Measurements from ENCODE around the gene AHR. TPM values are rescaled to one million over a fixed set of nuclear protein-coding genes. Genes with fewer than 3 reads are reported as not detected.
"Not testable (repeated sequence)": the region's sequence is repeated elsewhere in the genome, so short reads cannot be mapped to it uniquely, and the experiment has no call there.

Gene AHR
- total RNA-seq, 1 experiment from 2014 or later = 61.3 TPM

GRCh38 chr7:17353650-17354419, 55.4 kb downstream of the AHR start:
- peaks cover 11% of the 10 kb centered on the region for H3K9me3 ChIP-seq (ENCODE audit: insufficient read depth, low read depth)
- H3K9me2 ChIP-seq (ENCODE audit: insufficient read depth); intact Hi-C loops (cut with micrococcal nuclease; ENCODE audit: unreplicated experiment); H2AFZ ChIP-seq; H3K27me3 ChIP-seq (ENCODE audit: insufficient read depth, low read depth); POLR2A ChIA-PET (ENCODE audit: unreplicated experiment); CTCF ChIA-PET; H3K4me3 ChIP-seq; H4K20me1 ChIP-seq (ENCODE audit: insufficient read depth); DNase-seq; H3K4me2 ChIP-seq; H3F3A ChIP-seq (ENCODE audit: insufficient read depth, low read depth); H3K27ac ChIP-seq; BruUV-seq (replicated peaks); H3K4me1 ChIP-seq (replicated peaks; ENCODE audit: insufficient read depth); H3K79me2 ChIP-seq (ENCODE audit: low read depth): not testable (repeated sequence)
- H3K36me3 ChIP-seq (ENCODE audit: low read depth) = peaks cover 12% of the 10 kb centered on the region; the same call in 1 of the 2 replicates

GRCh38 chr7:17354473-17354872, 56.0 kb downstream of the AHR start:
- Histone ChIP-seq H2AFZ (no peak overlapping the region), H3K4me1 (replicated peaks; ENCODE audit: insufficient read depth) (no peaks in the 10 kb centered on the region), H3F3A (ENCODE audit: insufficient read depth, low read depth) (no peaks in the 10 kb centered on the region), H3K4me3 (no peak overlapping the region), H4K20me1 (ENCODE audit: insufficient read depth) (no peaks in the 10 kb centered on the region), H3K4me2 (no peak overlapping the region), H3K27me3 (ENCODE audit: insufficient read depth, low read depth) (no peaks in the 10 kb centered on the region), H3K9me2 (ENCODE audit: insufficient read depth) (no peaks in the 10 kb centered on the region), H3K79me2 (ENCODE audit: low read depth) (no peaks in the 10 kb centered on the region), H3K27ac (no peak overlapping the region), H3K9me3 (ENCODE audit: insufficient read depth, low read depth) (peaks cover 4% of the 10 kb centered on the region; the same call in 1 of the 2 replicates), H3K36me3 (ENCODE audit: low read depth) (peaks cover 6% of the 10 kb centered on the region; the same call in 1 of the 2 replicates)
- intact Hi-C loops (cut with micrococcal nuclease; ENCODE audit: unreplicated experiment) = no loop called here
- ChIA-PET POLR2A (ENCODE audit: unreplicated experiment) (no interaction called here), CTCF (no interaction called here)
- TF ChIP-seq CTCF (conservative IDR thresholded peaks at IDR 0.05) = no peak
- no peak for TF ChIP-seq EZH2 (IDR thresholded peaks at IDR 0.05; ENCODE audit: low read depth)
- BruUV-seq (replicated peaks) = no TSS peak
- DNase-seq = no peak

GRCh38 chr7:17355050-17355449, 56.6 kb downstream of the AHR start:
- Histone ChIP-seq H3K9me2 (ENCODE audit: insufficient read depth) (no peaks in the 10 kb centered on the region), H3K4me3 (no peak overlapping the region), H3K36me3 (ENCODE audit: low read depth) (peaks cover 3% of the 10 kb centered on the region; the same call in 1 of the 2 replicates), H2AFZ (no peak overlapping the region), H4K20me1 (ENCODE audit: insufficient read depth) (no peaks in the 10 kb centered on the region), H3K27me3 (ENCODE audit: insufficient read depth, low read depth) (no peaks in the 10 kb centered on the region), H3K4me1 (replicated peaks; ENCODE audit: insufficient read depth) (no peaks in the 10 kb centered on the region), H3K79me2 (ENCODE audit: low read depth) (no peaks in the 10 kb centered on the region), H3K4me2 (no peak overlapping the region), H3K9me3 (ENCODE audit: insufficient read depth, low read depth) (no peaks in the 10 kb centered on the region), H3F3A (ENCODE audit: insufficient read depth, low read depth) (no peaks in the 10 kb centered on the region), H3K27ac (no peak overlapping the region)
- DNase-seq = no peak
- intact Hi-C loops (cut with micrococcal nuclease; ENCODE audit: unreplicated experiment) = no loop called here
- TF ChIP-seq CTCF (conservative IDR thresholded peaks at IDR 0.05) = no peak
- no peak for TF ChIP-seq EZH2 (IDR thresholded peaks at IDR 0.05; ENCODE audit: low read depth)
- ChIA-PET POLR2A (ENCODE audit: unreplicated experiment) (no interaction called here), CTCF (no interaction called here)
- no TSS peak for BruUV-seq (replicated peaks)

- H4K20me1 ChIP-seq (ENCODE audit: insufficient read depth) = no peaks in the 10 kb centered on the region
- no TSS peak for BruUV-seq (replicated peaks)
- POLR2A ChIA-PET (ENCODE audit: unreplicated experiment) = no interaction called here
Observed at GRCh38 chr7:17357952-17358351, 59.5 kb downstream of the AHR start.

More at GRCh38 chr7:17357952-17358351, 59.5 kb downstream of the AHR start:
- Histone ChIP-seq H2AFZ (no peak overlapping the region), H3K4me1 (replicated peaks; ENCODE audit: insufficient read depth) (no peaks in the 10 kb centered on the region), H3K36me3 (ENCODE audit: low read depth) (no peaks in the 10 kb centered on the region), H3K4me2 (no peak overlapping the region), H3K9me2 (ENCODE audit: insufficient read depth) (no peaks in the 10 kb centered on the region), H3K79me2 (ENCODE audit: low read depth) (no peaks in the 10 kb centered on the region), H3F3A (ENCODE audit: insufficient read depth, low read depth) (no peaks in the 10 kb centered on the region), H3K27ac (no peak overlapping the region), H3K9me3 (ENCODE audit: insufficient read depth, low read depth) (no peaks in the 10 kb centered on the region), H3K27me3 (ENCODE audit: insufficient read depth, low read depth) (no peaks in the 10 kb centered on the region), H3K4me3 (no peak overlapping the region)
- intact Hi-C loops (cut with micrococcal nuclease; ENCODE audit: unreplicated experiment) = no loop called here
- CTCF ChIA-PET = no interaction called here
- DNase-seq = no peak
- no peak for TF ChIP-seq CTCF (conservative IDR thresholded peaks at IDR 0.05)
- no peak for TF ChIP-seq EZH2 (IDR thresholded peaks at IDR 0.05; ENCODE audit: low read depth)
